Left ventricle myocardium superior (tissue), 1 donor: ENCODE data around the gene GMDS. TPM values are rescaled to one million over a fixed set of nuclear protein-coding genes. Genes with fewer than 3 reads are reported as not detected.
"Not testable (repeated sequence)": the region's sequence is repeated elsewhere in the genome, so short reads cannot be mapped to it uniquely, and the experiment has no call there.

Experiments used
- ATAC-seq: fragments of 200-7000 bp; cut with Tn5 transposase; one replicate; pipeline ENCODE4 v1.9.1; 2020; ENCODE audit warnings: mild to moderate bottlenecking, moderate library complexity
- DNase-seq: peaks from one replicate; pipeline ENCODE4 v3.0.0-alpha.2; 2020
- intact Hi-C: fragments of 100-400 bp; cut with micrococcal nuclease; formaldehyde crosslinking; loops from one replicate; pipeline ENCODE4 v1.11.0; 2022
- total RNA-seq: library from RNA; stranded (reverse); fragmentation: NEBNext Ultra II Directional; extraction: Animal tissue kit (Norgen Biotek cat#: 25700); gene quantifications from one replicate; pipeline ENCODE4 v1.2.1, GENCODE V29; 2021
- donor health status: DM: no; HTN: yes; CAD: no; lungs with severe emphysema.

GMDS gene
- total RNA-seq, 1 donor from 2014 or later: 6.4 TPM

DNA sequence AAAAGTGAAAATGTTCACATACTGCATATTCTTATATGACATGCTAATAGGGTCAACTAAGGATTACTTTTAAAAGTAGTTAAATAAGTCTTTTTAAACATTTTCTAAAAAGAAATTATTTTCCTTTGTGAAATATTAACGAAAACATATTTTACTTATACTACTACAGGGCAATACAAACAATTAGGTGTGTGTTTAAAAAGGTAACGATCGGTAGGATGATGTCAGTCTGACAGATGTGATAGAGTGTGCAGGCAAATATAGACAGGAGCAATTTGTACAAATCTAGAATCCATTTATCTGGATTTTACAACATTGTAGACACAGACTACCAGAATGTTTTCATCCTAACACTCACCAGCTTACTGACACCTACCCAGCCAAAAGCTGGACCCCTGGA is 378.2 kb downstream of the GMDS start:
- ATAC-seq (no peak), DNase-seq (no peak)
- intact Hi-C loops: no loop called here

DNA sequence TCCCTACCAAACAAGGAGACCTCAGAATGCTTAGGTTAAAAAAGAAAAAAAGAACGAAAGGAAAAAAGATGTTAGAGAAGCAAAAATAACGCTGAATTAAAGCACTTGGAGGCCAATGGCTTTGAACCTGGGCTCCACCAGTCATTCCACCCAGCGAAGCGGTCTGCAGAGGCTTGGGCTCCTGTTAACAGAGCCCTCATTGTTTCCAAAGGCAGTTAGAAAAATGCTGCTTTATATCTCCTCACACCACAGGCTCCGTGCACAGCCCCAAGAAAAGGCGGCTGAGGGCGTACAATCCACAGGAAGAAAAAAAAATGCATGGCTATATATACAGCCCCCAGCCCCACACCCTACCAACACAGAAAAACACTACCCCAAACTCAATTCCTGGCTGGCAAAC is 379.8 kb downstream of the GMDS start:
- no peak for ATAC-seq

DNA sequence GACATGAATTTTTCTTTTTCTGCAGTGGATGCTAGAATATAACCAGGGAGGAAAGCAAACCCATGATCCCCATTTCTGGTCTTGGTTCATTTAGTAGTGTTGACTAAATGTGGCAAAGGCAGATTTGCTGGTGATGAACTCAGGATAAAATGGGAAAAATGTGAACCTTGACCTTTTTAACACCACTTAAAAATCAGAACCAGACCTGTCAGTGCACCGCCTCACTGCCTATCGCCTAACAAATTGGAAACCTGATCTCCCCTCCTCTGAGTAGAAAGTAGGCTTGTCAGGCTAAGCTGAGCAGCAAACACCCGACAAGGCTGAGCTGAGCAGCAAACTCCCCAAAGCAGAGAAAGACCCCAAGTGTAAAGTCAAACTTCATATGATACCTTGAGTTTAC is 380.9 kb downstream of the GMDS start:
- no peak for DNase-seq
- no peak for ATAC-seq
- intact Hi-C loops: no loop called here

More for the DNA sequence above, 379.8 kb downstream of the GMDS start:
- intact Hi-C loops: no loop called here
- DNase-seq: no peak

DNA sequence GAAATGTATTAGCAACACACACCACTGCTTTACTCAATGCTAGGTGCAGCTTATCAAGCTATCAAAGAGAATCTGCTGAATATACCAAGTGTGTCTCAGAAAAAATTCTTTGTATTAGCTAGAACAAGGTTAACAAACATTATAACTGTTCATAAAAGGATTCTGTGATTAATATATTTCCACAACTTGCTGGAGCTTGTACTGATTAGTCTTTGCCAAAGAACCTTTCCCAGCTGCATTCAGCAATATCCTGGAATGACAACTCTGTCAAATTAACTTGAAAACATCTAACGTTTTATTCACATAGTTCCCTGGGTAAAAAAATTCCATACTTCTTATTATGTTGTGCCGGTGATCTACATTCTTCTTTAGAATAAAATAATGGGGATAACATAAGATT is 383.0 kb downstream of the GMDS start:
- no peak for DNase-seq
- intact Hi-C loops: no loop called here
- no peak for ATAC-seq

DNA sequence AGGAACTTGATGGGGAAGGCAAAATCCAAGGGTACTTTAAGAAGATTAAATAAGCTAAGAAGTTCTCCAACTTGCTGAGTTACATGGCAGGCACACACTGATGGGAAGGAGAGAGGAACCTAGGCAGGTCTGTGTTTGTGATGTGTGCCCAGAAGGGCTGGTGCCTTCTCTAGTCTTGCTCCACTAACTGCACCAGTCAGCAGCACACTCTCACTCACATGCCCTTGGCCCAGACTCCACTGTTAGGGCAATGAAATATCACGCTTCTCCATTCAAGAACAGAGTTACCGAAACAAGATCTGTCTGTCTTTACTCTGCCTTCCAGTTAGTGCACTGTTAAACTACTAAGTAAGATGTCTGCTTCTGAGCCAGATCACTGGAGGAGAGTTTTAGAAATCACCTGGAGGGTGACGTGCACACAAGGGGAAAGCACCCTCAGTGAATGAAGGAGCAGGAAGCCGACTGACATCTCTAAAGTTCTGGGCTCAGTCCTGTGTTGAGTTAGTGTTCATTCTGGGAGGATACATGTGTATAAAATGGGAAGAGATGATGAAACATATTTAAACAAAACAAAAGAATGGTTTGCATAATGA is 384.6 kb downstream of the GMDS start:
- ATAC-seq (no peak), DNase-seq (no peak)
- intact Hi-C loops: no loop called here

DNA sequence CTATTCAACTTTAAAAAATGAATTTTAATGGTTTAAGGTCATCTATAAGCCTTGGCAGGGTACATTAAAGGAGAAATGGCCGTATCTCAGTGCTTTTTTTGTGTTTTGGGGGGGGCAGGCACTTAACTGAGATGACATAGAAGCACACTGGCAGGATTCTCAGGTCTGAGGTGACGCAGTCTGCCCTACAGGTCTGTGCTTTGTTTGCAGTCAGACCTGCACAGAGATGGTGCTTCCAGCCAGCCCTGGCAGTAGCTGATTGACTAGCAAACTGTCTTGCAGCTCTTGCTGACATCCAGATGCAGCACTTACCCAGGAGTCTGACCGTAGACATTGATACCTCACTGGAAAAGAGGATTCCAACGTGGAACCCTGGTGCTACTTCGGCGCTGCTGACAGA is 386.5 kb downstream of the GMDS start:
- intact Hi-C loops: no loop called here
- ATAC-seq (no peak), DNase-seq (no peak)

DNA sequence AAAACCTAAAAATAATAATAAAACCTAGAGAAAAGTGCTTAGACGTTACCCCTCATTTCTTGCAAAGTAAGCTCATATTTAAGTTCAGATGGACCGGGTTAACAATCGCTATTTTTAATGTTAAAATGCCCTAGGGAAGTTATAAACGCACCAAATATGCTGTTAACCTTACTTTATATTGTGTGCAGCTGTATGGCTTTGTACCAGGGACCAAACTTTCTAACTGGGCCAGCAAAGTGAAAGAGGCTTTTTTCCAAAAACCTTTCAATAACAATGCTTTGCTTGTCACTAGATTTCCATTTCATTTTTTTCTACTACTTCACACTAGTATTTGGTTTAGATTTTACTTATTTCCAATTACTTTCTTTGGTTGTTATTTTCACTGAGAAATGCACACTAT is 387.2 kb downstream of the GMDS start:
- intact Hi-C loops: no loop called here
- no peak for DNase-seq
- ATAC-seq: no peak

DNA sequence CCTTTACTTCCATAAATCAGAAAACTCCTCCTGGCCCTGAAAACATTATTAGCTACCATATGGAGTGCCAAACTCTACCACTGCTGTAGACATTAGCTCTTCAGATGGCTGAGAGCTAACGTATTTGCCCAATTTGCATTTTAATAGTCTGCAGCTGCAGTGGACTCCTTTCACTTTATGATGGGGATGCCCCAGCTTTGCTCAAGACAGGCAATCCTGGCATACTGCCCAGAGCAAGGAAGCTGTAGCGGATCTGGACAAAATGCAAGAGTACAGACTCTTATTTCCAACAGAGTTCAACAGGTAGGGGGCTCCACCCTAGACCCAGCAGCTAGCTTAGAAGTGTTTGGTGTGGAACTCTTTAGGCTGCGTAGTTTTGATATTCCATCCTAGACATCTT is 389.0 kb downstream of the GMDS start:
- intact Hi-C loops: no loop called here
- ATAC-seq: no peak
- no peak for DNase-seq

DNA sequence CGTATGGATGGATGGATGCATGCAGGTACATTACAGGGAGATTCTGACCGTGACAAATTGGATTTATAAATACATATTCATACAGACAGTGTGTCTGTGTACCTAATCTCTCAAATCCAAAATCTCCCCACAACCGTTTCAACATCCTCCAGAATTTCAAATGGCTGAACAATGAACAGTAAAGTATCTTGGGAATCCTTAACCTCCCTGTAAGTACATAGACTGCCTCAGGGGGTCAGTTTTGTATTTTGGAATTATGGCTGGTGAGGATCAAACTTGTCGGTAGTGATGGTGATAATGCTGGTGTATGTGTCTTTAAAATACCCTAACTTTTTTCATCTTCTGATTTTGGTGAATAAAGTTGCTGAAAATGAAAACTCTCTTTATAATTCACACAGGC is 389.5 kb downstream of the GMDS start:
- ATAC-seq (no peak), DNase-seq (no peak)
- intact Hi-C loops: no loop called here

DNA sequence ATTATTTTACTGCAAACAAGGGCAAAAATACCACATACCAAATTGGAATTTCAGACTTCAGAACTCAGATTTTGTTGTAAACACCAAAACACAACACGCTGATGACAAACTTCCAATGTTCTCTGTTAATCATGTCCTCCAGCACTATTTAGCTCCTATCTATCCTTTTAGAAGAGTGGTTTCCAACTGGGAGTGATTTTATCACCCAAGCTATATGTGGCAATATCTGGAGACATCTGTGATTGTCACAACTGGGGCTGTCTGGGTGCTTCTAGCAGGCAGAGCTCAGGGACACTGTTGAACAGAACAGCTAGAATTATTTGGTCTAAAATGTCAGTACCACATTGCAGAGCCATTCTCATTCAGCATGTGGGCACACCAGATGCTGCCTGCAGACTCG is 391.1 kb downstream of the GMDS start:
- intact Hi-C loops: no loop called here
- ATAC-seq: no peak
- no peak for DNase-seq

DNA sequence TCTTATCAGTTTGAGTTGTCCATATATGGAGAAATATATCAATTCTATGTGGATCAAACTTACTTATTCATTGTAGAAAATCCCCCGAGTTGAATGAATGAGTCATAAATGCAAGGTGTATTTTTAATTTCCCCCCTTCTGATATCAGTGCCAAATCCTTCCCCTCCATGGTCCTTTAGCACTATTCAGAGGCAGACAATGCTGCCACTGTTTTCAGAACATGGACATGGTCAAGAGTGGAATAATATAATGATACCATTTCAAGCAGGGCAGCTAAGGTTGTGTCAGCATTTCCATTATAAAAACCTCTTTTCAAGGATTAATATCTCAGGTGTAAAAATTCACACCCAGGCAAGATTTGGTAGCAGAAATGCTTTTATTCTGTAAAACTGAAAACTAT is 391.6 kb downstream of the GMDS start:
- intact Hi-C loops: no loop called here
- DNase-seq (no peak), ATAC-seq (no peak)

DNA sequence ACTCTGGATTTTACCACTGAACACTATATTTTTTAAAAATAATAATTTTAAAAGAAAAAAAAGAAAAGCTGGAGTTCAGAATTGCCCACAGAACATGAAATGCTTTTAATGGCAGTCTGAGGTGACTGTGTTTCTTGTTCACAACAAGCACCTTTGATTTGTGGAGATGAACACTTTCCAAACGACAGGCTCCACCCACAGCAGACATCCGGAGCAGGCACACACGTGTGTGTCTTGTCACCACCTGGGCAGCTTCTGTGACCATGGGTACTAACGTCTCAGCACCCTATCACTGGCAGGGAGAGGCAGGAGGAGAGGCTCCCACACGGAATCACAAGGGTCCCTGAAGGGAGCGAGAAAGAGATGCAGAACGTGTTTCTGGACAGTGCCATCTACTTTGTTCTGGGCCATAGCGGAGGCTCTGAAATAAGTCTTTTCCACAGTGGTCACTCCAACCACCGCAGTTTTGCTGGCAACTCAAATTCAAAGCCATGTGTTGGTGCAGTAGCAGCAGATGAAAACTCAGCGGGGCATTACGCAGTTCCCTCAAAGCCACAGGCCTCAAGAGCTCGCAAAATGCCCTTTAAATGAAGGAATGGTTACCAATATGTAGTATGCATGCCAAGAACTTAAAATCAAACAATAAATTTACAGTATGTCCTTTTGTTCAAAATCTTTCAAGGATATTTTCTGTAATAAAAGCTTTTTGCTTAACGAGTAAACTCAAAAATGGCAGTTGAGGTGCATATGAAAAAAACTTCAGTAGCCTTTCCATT is 393.5 kb downstream of the GMDS start:
- ATAC-seq (no peak), DNase-seq (no peak)
- intact Hi-C loops: no loop called here

DNA sequence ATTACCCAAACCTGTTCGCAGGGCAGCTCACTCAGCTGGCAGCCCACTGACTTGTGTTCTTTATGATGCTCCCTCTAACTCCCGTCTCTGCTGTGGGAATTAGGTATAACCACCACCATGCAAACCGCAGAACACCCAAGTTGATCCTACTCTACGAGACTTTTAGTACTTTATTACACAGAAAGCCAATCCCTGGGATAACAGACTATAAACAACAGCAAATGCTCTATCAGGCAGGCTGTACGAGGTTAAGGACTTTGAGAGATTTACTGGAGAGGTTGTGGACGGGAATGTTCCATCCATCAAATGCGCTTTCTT is 394.6 kb downstream of the GMDS start:
- DNase-seq (no peak), ATAC-seq (no peak)
- intact Hi-C loops: no loop called here

DNA sequence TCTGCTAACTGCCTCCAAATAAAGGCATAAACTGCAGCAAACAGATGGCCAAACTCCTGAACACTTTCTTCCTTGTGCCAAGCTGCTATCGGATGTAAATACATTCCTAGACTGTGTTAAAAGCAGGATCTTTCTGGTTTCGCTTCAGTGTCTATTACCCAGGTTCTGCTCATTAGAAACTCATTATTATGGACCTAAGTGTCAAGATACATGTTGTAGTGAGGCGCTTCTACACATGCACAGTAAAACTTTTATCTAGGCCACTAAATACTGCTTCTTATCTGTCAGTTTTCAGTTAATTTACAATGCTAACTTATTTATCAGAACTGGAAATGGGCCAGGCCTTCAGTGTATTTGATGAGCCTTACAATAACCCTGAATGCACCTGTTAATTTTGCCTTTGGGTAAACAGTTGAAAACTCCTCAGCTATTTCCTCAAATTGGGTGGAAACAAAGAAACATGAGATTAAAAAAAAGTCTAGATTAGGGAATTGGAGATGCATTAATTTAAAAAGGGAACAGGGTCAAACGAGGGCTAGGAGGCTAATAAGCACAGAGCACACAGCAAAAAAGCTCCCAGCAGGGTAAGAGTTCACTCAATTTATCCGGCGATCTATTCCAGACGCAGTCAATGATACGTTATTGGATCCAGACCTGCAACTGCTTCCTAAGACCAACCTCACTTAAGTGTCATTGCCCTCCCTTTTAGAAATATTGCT is 395.1 kb downstream of the GMDS start:
- no peak for ATAC-seq
- intact Hi-C loops: no loop called here
- DNase-seq: no peak

DNA sequence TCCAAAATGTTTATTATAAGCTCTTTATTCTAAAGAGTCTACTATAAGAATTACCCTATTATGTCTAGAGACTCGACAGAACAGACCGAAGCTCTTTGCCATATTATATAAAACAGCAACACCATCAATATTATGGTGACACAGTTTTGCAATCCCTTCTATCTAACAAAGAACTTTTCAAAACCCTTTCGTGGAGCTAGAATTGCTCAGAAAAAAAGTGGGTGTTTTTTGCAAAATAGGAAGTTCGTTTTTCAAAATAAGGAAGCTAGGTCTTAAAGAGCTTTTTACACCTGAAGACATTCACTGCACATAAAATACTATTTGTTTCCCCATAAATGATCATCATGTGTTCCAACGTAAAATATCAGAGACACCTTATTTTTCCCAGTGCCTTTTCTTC is 395.7 kb downstream of the GMDS start:
- ATAC-seq: no peak
- intact Hi-C loops: no loop called here
- no peak for DNase-seq

DNA sequence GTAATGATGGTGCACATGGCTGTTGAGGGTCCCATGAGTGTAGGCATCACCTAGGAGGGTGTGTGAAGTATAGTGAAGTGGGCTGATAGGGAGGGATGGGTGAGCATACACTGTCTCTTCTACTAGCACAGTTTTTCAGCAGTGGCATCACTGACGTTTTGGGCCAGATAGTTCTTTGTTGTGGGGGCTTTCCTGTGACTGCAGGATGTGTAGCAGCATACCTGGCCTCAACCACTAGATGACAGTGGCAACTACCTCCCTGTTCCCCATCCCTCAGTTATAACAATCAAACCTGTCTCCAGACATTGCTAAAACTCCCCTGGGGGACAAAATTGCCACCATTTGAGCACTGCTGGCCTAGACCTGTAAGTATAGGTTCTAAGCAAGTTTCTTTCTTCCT is 396.7 kb downstream of the GMDS start:
- ATAC-seq: no peak
- DNase-seq: no peak
- intact Hi-C loops: no loop called here

DNA sequence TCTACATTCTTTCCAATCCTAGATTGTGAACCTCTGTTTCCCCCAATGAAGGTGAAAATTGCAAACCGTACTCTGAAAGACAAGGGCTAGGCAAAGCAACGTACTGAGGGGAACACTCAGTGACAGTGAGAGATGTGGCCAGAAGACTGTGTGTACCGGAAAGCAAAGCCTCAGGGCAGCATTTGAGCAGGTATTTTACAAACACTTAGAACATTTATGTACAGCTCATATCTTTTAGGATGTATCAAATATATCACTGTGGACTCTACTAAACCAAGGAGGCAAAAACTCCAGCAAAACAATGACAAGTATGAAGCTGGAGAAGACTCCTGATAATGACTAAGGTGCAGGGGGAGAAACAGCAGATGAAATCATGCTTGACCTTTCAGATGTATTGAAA is 398.8 kb downstream of the GMDS start:
- DNase-seq: no peak
- ATAC-seq: no peak
- intact Hi-C loops: no loop called here

DNA sequence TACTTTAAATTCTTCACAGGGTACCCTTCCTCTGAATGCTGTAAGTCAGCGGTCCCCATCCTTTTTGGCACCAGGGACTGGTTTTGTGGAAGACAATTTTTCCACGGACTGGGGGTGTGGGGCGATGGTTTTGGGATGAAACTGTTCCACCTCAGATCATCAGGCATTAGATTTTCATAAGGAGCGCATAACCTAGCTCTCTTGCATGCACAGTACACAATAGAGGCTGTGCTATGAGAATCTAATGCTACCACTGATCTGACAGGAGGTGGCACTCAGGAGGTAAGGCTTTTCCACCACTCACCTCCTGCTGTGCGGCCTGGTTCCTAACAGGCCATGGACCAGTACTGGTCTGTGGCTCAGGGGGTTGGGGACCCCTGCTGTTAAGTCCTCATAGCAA is 399.9 kb downstream of the GMDS start:
- ATAC-seq, intact Hi-C loops, DNase-seq: not testable (repeated sequence)

DNA sequence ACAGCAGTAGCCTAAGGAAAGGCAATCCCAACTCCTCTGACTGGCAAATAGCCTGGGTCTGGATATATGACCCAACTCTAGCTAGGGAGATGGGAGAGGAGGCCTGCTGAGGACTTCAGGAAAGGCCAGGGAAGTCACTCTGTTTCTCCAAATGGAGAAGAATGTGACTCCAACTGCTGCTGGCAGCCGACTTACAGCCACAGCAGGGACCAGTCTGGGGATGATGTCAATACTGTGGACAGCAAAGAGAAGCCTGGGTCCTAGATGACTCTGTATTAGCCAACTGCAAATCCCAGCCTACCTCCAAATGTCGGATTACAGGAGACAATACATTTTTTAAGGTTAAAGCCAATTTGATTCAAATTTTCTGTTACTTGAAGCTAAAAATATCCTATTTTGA is 403.1 kb downstream of the GMDS start:
- DNase-seq: no peak
- peak; percentile 31 for ATAC-seq
- intact Hi-C loops: no loop called here

DNA sequence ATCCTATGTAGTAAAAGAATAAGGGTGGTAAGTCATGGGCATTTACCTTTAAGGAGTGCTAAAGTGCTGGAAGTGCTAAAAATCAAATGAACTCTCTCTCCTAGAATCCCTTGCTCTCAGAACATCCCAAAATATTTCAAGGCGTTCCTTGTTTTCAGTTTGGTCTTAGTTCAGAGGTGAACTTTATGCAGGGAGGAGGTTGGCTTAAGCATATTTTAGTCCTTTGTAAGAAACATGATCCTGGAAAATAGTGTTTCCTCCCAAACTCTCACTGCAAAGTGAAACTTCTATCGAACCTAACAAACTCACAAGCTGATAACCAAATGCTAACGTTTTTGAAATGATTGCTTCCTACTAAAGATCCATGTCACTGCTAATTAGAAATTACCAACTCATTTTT is 404.3 kb downstream of the GMDS start:
- ATAC-seq (no peak), DNase-seq (no peak)
- intact Hi-C loops: no loop called here
